ENCODE data around the gene TEDDM1. TPM values are rescaled to one million over a fixed set of nuclear protein-coding genes. Genes with fewer than 3 reads are reported as not detected.
A peak's percentile ranks its signal among the peaks of the same experiment; 100 is the strongest.
"Not testable (repeated sequence)": the region's sequence is repeated elsewhere in the genome, so short reads cannot be mapped to it uniquely, and the experiment has no call there.

Gene TEDDM1
- total RNA-seq, 1 experiment from 2014 or later = not detected

GRCh38 chr1:182384387-182384960 is 16.0 kb downstream of the TEDDM1 start:
- DNase-seq (ENCODE audit: low spot score) = no peak
- in situ Hi-C loops (cut with HindIII; ENCODE audit: low sequenced_read_pairs) = no loop called here

- DNase-seq (ENCODE audit: low spot score) = no peak
- in situ Hi-C loops (cut with HindIII; ENCODE audit: low sequenced_read_pairs) = no loop called here
These were observed 16.5 kb downstream of the TEDDM1 start for GRCh38 chr1:182383934-182384333.

GRCh38 chr1:182383037-182383661 is 17.3 kb downstream of the TEDDM1 start:
- DNase-seq (ENCODE audit: low spot score) = no peak
- in situ Hi-C loops (cut with HindIII; ENCODE audit: low sequenced_read_pairs) = no loop called here

DNA sequence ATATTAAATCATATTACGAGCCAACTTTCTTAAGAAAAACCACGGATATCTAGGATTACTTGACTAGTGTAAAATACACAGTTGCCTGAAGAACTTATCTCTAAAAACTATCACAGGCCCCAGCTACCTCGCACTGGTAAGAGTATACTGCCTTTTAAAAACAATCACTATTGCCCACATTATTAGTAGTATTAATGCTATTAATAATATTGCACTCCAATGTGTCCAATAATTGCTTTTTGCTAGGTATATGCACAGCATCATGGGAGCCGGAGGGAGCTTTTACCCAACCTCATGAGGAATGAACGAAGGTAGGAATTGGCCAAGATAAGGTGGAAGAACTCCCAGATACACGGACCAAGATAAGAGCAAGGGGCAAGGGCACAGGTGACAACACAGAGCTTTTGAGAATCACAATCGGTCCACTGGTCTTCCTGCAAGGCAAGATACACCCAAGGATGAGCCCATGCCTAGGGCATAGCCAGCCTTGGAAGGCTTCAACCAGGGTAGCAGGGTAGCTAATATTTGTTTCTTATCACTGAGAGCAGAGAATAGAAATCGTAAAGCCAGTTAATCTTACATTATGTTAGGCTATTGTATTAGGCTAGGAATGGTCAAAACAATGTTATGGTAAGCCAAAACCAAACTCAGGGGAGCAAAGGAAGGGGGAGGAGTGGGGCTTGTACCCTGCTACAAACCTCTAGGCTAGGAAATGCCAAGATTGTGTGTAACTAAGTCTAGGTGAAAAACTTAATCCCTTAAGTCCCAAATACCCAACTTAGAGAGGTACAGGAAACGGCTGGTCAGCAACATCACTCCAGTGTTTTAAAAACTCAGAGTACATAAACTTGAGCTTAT is 18.3 kb downstream of the TEDDM1 start:
- DNase-seq (ENCODE audit: low spot score) = no peak
- in situ Hi-C loops (cut with HindIII; ENCODE audit: low sequenced_read_pairs) = no loop called here

- in situ Hi-C loops (cut with HindIII; ENCODE audit: low sequenced_read_pairs) = no loop called here
- no peak for DNase-seq (ENCODE audit: low spot score)
These were observed 20.3 kb downstream of the TEDDM1 start for GRCh38 chr1:182380199-182380598.

- in situ Hi-C loops (cut with HindIII; ENCODE audit: low sequenced_read_pairs); DNase-seq (ENCODE audit: low spot score): not testable (repeated sequence)
These were observed 20.7 kb downstream of the TEDDM1 start for GRCh38 chr1:182379781-182380180.

DNA sequence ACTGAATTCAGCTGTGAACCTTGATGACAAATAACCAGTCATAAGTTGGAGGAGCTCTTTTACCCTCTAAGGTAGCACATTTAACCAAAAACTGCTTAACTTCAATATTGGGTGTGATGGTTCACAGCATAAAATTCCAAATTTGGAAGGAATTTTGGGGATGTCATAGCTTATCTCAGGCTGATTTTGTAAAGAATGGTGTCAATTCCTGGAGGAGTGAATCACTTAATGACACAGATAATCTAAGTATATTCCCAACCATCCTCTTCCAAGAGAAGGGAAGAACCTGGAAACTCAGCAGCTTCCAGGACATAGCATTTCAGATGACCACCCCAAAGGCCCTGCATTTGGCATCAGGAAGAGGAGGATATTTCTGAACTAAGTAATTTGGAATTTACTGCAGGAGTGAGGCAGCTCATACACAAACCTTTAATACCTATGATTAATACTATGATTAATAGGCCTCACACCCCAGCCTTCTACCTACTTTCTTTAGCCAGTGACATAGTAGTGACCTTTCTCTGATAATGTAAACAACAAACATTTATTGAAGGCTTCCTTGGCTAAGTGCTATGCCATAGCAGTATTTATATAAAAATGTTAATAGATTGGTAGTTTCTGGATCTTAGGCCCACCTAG is 23.4 kb downstream of the TEDDM1 start:
- in situ Hi-C loops (cut with HindIII; ENCODE audit: low sequenced_read_pairs) = no loop called here
- no peak for DNase-seq (ENCODE audit: low spot score)

GRCh38 chr1:182374101-182374834 is 26.2 kb downstream of the TEDDM1 start:
- peak; percentile 73 for DNase-seq (ENCODE audit: low spot score)
- in situ Hi-C loops (cut with HindIII; ENCODE audit: low sequenced_read_pairs) = no loop called here

- in situ Hi-C loops (cut with HindIII; ENCODE audit: low sequenced_read_pairs) = no loop called here
- no peak for DNase-seq (ENCODE audit: low spot score)
These were observed 29.9 kb downstream of the TEDDM1 start for GRCh38 chr1:182370532-182370931.

DNA sequence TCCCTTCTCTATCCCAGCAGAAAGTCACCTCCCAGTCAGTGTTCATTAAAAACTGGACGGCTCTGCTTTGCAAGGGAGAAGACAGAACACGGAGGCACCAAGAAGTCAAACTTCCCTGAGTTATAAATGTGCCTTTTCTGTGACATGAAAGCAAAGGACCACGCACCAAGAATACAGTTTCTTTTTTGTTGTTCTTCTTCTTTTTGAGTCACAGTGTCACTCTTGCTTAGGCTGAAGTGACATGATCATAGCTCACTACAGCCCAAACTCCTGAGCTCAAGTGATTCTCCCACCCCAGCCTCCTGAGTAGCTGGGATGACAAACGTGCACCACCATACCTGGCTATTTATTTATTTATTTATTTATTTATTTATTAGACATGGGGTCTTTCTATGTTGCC is 31.6 kb downstream of the TEDDM1 start:
- in situ Hi-C loops (cut with HindIII; ENCODE audit: low sequenced_read_pairs) = no loop called here
- DNase-seq (ENCODE audit: low spot score) = no peak

GRCh38 chr1:182368358-182368757 is 32.1 kb downstream of the TEDDM1 start:
- no peak for DNase-seq (ENCODE audit: low spot score)
- in situ Hi-C loops (cut with HindIII; ENCODE audit: low sequenced_read_pairs) = no loop called here

DNA sequence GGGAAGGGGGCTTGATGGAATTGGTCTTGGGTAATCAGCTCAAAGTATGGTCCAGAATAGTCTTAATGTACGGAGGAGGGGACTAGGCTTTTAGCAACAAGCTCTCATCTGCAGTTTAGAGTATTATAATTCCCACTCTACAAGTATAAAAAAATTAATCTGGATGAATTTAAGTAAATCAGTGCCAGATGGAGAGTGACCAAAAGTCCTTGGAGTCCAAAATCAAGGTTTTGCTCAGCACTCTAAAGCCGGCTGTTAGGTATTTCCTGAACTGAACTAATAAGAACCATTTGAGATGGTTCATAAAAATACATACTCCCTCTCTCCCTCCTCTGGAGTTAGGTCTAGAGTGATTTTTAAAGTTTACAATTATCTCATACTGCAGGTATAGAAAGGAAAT is 32.5 kb downstream of the TEDDM1 start:
- peak; percentile 59 for DNase-seq (ENCODE audit: low spot score)
- in situ Hi-C loops (cut with HindIII; ENCODE audit: low sequenced_read_pairs) = no loop called here

DNA sequence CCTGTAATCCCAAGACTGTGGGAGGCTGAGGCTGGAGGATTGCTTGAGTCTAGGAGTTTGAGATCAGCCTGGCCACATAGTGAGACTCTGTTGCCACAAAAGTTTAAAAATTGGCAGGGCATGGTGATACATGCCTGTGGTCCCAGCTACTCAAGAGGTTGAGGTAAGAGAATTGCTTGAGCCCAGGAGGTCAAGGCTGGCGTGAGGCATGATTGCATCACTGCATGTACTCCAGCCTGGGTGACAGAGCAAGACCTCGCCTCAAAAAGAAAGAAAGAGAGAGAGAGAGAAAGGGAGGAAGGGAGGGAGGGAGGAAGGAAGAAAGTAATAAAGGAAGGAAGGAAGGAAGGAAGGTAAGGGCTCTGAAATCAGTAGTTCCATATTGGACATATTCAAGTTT is 33.9 kb downstream of the TEDDM1 start:
- no peak for DNase-seq (ENCODE audit: low spot score)
- in situ Hi-C loops (cut with HindIII; ENCODE audit: low sequenced_read_pairs) = no loop called here

- in situ Hi-C loops (cut with HindIII; ENCODE audit: low sequenced_read_pairs) = no loop called here
- no peak for DNase-seq (ENCODE audit: low spot score)
These were observed 40.8 kb downstream of the TEDDM1 start for GRCh38 chr1:182359645-182360044.

DNA sequence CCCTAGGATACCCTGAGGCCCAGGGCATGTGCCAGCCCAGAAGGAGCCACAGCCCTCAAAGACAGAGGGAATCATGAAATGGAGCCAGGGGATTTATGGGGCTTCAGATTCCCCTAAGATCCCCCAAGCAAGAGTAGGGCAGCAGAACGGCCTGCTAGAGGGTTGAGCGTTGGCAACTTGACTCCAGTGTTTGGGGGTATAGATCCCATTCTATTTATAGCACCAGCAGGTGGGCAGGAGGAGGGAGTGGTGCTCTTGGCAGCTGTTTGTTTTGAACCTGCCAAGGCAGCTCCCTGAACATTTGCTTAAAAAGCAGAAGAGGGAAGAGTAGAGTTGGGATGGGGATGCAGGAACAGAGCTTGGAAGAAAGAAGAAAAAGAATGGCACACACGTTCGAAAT is 42.6 kb downstream of the TEDDM1 start:
- in situ Hi-C loops (cut with HindIII; ENCODE audit: low sequenced_read_pairs) = no loop called here
- peak; percentile 51 for DNase-seq (ENCODE audit: low spot score)

DNA sequence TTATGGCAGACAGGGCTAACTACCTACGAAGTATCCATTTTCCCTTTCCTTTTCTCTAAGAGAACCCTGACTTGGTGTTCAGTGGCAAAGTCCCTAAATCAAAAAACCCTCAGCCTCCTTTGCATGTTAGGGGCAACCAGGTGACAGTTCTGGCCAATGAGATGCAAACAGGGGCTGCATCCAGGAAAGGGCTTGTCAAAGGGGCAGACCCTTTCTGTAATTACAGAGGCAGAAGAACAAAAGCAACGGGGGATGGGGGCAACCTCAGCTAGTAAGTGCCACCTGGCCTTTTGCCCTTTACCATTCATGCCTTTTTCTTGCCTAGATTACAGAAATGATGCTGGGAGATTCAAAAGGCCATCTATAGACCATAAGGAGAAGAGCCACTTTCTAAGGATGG is 43.3 kb downstream of the TEDDM1 start:
- no peak for DNase-seq (ENCODE audit: low spot score)
- in situ Hi-C loops (cut with HindIII; ENCODE audit: low sequenced_read_pairs) = no loop called here

- in situ Hi-C loops (cut with HindIII; ENCODE audit: low sequenced_read_pairs) = no loop called here
- no peak for DNase-seq (ENCODE audit: low spot score)
These were observed 44.8 kb downstream of the TEDDM1 start for GRCh38 chr1:182355723-182356098.

- in situ Hi-C loops (cut with HindIII; ENCODE audit: low sequenced_read_pairs) = no loop called here
- DNase-seq (ENCODE audit: low spot score) = no peak
These were observed 48.6 kb downstream of the TEDDM1 start for GRCh38 chr1:182351790-182352364.

- no peak for DNase-seq (ENCODE audit: low spot score)
- in situ Hi-C loops (cut with HindIII; ENCODE audit: low sequenced_read_pairs) = no loop called here
These were observed 49.6 kb downstream of the TEDDM1 start for GRCh38 chr1:182350839-182351238.
